ENCODE data around the gene FKBP2. TPM values are rescaled to one million over a fixed set of nuclear protein-coding genes. Genes with fewer than 3 reads are reported as not detected.

The FKBP2 gene
- total and polyA plus RNA-seq, 2 of the 4 experiments (the other 2 are of a cell fraction), result 36.2 to 76.4 TPM

GRCh38 chr11:64266339-64266738, 25.4 kb downstream of the FKBP2 start:
- Histone ChIP-seq H3K23ac (ENCODE audit: low read depth, low read length) (no peak overlapping the region), H2BK120ac (ENCODE audit: low read depth, low read length) (no peak overlapping the region), H3K27me3 (ENCODE audit: control insufficient read depth, insufficient read depth, low read length) (no peaks in the 10 kb centered on the region), H3K4me1 (ENCODE audit: control insufficient read depth, insufficient read depth, low read length) (peaks cover 16% of the 10 kb centered on the region), H2BK15ac (ENCODE audit: low read depth, low read length) (no peak overlapping the region), H3K9me3 (ENCODE audit: control insufficient read depth, insufficient read depth, low read length) (no peaks in the 10 kb centered on the region), H3K27ac (ENCODE audit: insufficient read depth, low read length) (no peak overlapping the region), H2AK9ac (replicated peaks; ENCODE audit: low read depth, low read length, poor library complexity) (no peak overlapping the region), H4K91ac (ENCODE audit: insufficient read depth, low read depth, low read length) (no peak overlapping the region), H3K9ac (ENCODE audit: low read depth, low read length) (no peak overlapping the region), H3K9me1 (ENCODE audit: insufficient read depth, low read length) (0 out of 2 replicates have a peak, but pooled peaks cover 5% of the 10 kb centered on the region), H3K4me3 (ENCODE audit: insufficient read depth, low read depth, low read length) (no peak overlapping the region), H3K14ac (replicated peaks; ENCODE audit: low read depth, low read length) (no peak overlapping the region), H3K36me3 (ENCODE audit: control insufficient read depth, insufficient read depth, low read length) (peaks cover 31% of the 10 kb centered on the region), H3K79me1 (ENCODE audit: low read depth in 1 of 2, low read length in 2 of 2) (peaks cover 0 to 25% of the 10 kb centered on the region in 2 experiments; a peak in 2 of 4 replicates), H4K20me1 (ENCODE audit: insufficient read depth, low read length) (no peaks in the 10 kb centered on the region; the same call in 1 of the 2 replicates), H2BK5ac (ENCODE audit: low read depth, low read length, poor library complexity, severe bottlenecking) (no peak overlapping the region), H3K4ac (ENCODE audit: low read depth, low read length) (no peak overlapping the region), H3K56ac (ENCODE audit: extremely low read depth, insufficient read depth, low read length) (no peak overlapping the region), H4K5ac (ENCODE audit: low read depth, low read length) (no peak overlapping the region), H3K18ac (ENCODE audit: low read depth, low read length) (no peak overlapping the region), H2AK5ac (ENCODE audit: low read depth, low read length) (no peak overlapping the region), H3K4me2 (ENCODE audit: low read depth, low read length) (no peak overlapping the region), H2AFZ (replicated peaks; ENCODE audit: low read length, poor library complexity) (no peak overlapping the region), H2BK20ac (ENCODE audit: low read depth, low read length) (no peak overlapping the region), H4K8ac (ENCODE audit: low read depth in 2 of 2, low read length in 2 of 2) (no peak overlapping the region)
- dilution Hi-C loops (cut with HindIII; ENCODE audit: low sequenced_read_pairs, unreplicated experiment), result no loop called here
- DNase-seq, result no peak
- POLR2A ChIA-PET (ENCODE audit: unreplicated experiment), result no interaction called here
- WGBS, 2 experiments (ENCODE audit: extremely low coverage in 2 of 2, insufficient read length in 1 of 2), result 70% methylated on average over 9 of the region's 15 CpGs; no CpG with 5 or more reads in 1 of the 2 experiments
- BruUV-seq (replicated peaks), result no TSS peak
- no peak for ATAC-seq (ENCODE audit: low read depth)
- in situ Hi-C loops (cut with MboI; ENCODE audit: low sequenced_read_pairs), result no loop called here
- intact Hi-C loops (cut with micrococcal nuclease), result no loop called here
- no peak for TF ChIP-seq POLR2A (IDR thresholded peaks at IDR 0.05; ENCODE audit: low read depth, low read length)
- no peak for TF ChIP-seq RFX5 (IDR thresholded peaks at IDR 0.05; ENCODE audit: low read depth, low read length)
- TF ChIP-seq SMC3 (IDR thresholded peaks at IDR 0.05; ENCODE audit: low read depth, low read length), result no peak
- TF ChIP-seq, protein P1, sequence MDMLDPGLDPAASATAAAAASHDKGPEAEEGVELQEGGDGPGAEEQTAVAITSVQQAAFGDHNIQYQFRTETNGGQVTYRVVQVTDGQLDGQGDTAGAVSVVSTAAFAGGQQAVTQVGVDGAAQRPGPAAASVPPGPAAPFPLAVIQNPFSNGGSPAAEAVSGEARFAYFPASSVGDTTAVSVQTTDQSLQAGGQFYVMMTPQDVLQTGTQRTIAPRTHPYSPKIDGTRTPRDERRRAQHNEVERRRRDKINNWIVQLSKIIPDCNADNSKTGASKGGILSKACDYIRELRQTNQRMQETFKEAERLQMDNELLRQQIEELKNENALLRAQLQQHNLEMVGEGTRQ (IDR thresholded peaks at IDR 0.05; ENCODE audit: low read depth, low read length), result no peak
- TF ChIP-seq RCOR1 (IDR thresholded peaks at IDR 0.05; ENCODE audit: insufficient replicate concordance, low read length), result no peak
- no peak for TF ChIP-seq ELK1 (IDR thresholded peaks at IDR 0.05; ENCODE audit: borderline replicate concordance, low read depth, low read length)
- CTCF ChIA-PET, result no interaction called here
